Progenitor cell of endocrine pancreas (in vitro differentiated cells): ENCODE results near the gene GMEB2. TPM values are rescaled to one million over a fixed set of nuclear protein-coding genes. Genes with fewer than 3 reads are reported as not detected.
"Not testable (repeated sequence)": the region's sequence is repeated elsewhere in the genome, so short reads cannot be mapped to it uniquely, and the experiment has no call there.

Experiments used
- DNase-seq: peaks from one replicate; pipeline ENCODE4 v3.0.0; 2021; ENCODE audit warnings: low spot score; ENCODE audit not compliant: unreplicated experiment
- H3K27ac Mint-ChIP-seq: 2 replicates; pipeline ENCODE4 v1.8.0; 2021; ENCODE audit warnings: mild to moderate bottlenecking, moderate library complexity, mixed read lengths
- H3K27me3 Mint-ChIP-seq: 2 replicates; pipeline ENCODE4 v1.8.0; 2021; ENCODE audit warnings: mixed read lengths
- H3K36me3 Mint-ChIP-seq: 2 replicates; pipeline ENCODE4 v1.8.0; 2022; ENCODE audit warnings: mixed read lengths; ENCODE audit not compliant: insufficient read depth
- H3K4me1 Mint-ChIP-seq: 2 replicates; pipeline ENCODE4 v1.8.0; 2021; ENCODE audit warnings: low read depth, mixed read lengths
- H3K4me3 Mint-ChIP-seq: 2 replicates; pipeline ENCODE4 v1.8.0; 2021; ENCODE audit warnings: low read depth, mild to moderate bottlenecking, moderate library complexity, mixed read lengths
- H3K9me3 Mint-ChIP-seq: 2 replicates; pipeline ENCODE4 v1.8.0; 2021; ENCODE audit warnings: low read depth, mixed read lengths
- CTCF ChIP-seq: fragments of 200-600 bp; sonication (generic); IDR thresholded peaks from one replicate; pipeline ENCODE4 v1.5.0; 2021; ENCODE audit warnings: antibody characterized with exemption, mild to moderate bottlenecking; ENCODE audit not compliant: unreplicated experiment
- total RNA-seq: library from RNA; stranded (reverse); gene quantifications from 2 replicates; pipeline ENCODE4 v1.2.1, GENCODE V29; 2021

GMEB2 gene
- total RNA-seq, 1 donor from 2014 or later = 15.1 TPM

GRCh38 chr20:63655249-63655648 is 28.3 kb upstream of the GMEB2 start:
- H3K27me3 Mint-ChIP-seq = peaks cover 10% of the 10 kb centered on the region
- no peaks in the 10 kb centered on the region for H3K36me3 Mint-ChIP-seq
- H3K4me1 Mint-ChIP-seq = peaks cover 19% of the 10 kb centered on the region
- no peak for DNase-seq
- H3K27ac Mint-ChIP-seq = no peak overlapping the region
- no peak overlapping the region for H3K4me3 Mint-ChIP-seq
- no peaks in the 10 kb centered on the region for H3K9me3 Mint-ChIP-seq
- TF ChIP-seq CTCF = no peak

GRCh38 chr20:63653974-63654668 is 27.2 kb upstream of the GMEB2 start:
- H3K36me3 Mint-ChIP-seq = no peaks in the 10 kb centered on the region
- no peak for TF ChIP-seq CTCF
- no peak for DNase-seq
- H3K27ac Mint-ChIP-seq = no peak overlapping the region
- H3K27me3 Mint-ChIP-seq = peaks cover 10% of the 10 kb centered on the region
- no peaks in the 10 kb centered on the region for H3K9me3 Mint-ChIP-seq
- peak overlapping the region; percentile 58 for H3K4me3 Mint-ChIP-seq
- peaks cover 13% of the 10 kb centered on the region for H3K4me1 Mint-ChIP-seq

GRCh38 chr20:63653041-63653973 is 26.4 kb upstream of the GMEB2 start, which contains the start of gene STMN3:
TSS of gene STMN3 (minus strand) at chr20:63653424. CDS start at chr20:63653345, 79 bp downstream.
- Mint-ChIP-seq H3K27ac (no peak within 1 kb of the TSS), H3K27me3 (peaks cover 14% of the 10 kb centered on the region), H3K36me3 (no peaks in the 10 kb centered on the region), H3K4me3 (peak within 1 kb of the TSS; percentile 58), H3K9me3 (no peaks in the 10 kb centered on the region), H3K4me1 (peaks cover 7% of the 10 kb centered on the region)
- peak; percentile 89 for DNase-seq
- no peak for TF ChIP-seq CTCF

GRCh38 chr20:63652192-63652980 is 25.5 kb upstream of the GMEB2 start:
- Mint-ChIP-seq H3K9me3 (no peaks in the 10 kb centered on the region), H3K36me3 (no peaks in the 10 kb centered on the region), H3K4me1 (peaks cover 5% of the 10 kb centered on the region), H3K4me3 (peak overlapping the region; percentile 55), H3K27me3 (peaks cover 14% of the 10 kb centered on the region), H3K27ac (no peak overlapping the region)
- no peak for DNase-seq
- TF ChIP-seq CTCF = peak; percentile 9

GRCh38 chr20:63651942-63652191 is 25.0 kb upstream of the GMEB2 start:
- no peak for TF ChIP-seq CTCF
- H3K27ac Mint-ChIP-seq = no peak overlapping the region
- peaks cover 14% of the 10 kb centered on the region for H3K27me3 Mint-ChIP-seq
- peaks cover 5% of the 10 kb centered on the region for H3K4me1 Mint-ChIP-seq
- H3K9me3 Mint-ChIP-seq = no peaks in the 10 kb centered on the region
- no peaks in the 10 kb centered on the region for H3K36me3 Mint-ChIP-seq
- DNase-seq = no peak
- H3K4me3 Mint-ChIP-seq = peak overlapping the region; percentile 66

- peaks cover 17% of the 10 kb centered on the region for H3K27me3 Mint-ChIP-seq
- DNase-seq, H3K4me1 Mint-ChIP-seq, H3K36me3 Mint-ChIP-seq, H3K4me3 Mint-ChIP-seq, H3K27ac Mint-ChIP-seq, H3K9me3 Mint-ChIP-seq: not testable (repeated sequence)
Measured at GRCh38 chr20:63650486-63650885, 23.6 kb upstream of the GMEB2 start.
